ENCODE results near the gene ATF7.
A peak's percentile ranks its signal among the peaks of the same experiment; 100 is the strongest.

ATF7 gene

GRCh38 chr12:53538209-53538689 is 87.9 kb downstream of the ATF7 start (continued):
- no peak for TF ChIP-seq ZNF571 (tag by site-specific recombination; IDR thresholded peaks at IDR 0.05)
- no peak for TF ChIP-seq ZNF280D (tag by site-specific recombination; IDR thresholded peaks at IDR 0.05)
- 0 out of 2 replicates have a peak, but pooled peaks have one; percentile 25 for TF ChIP-seq ZFP69B (tag by site-specific recombination; IDR thresholded peaks at IDR 0.05)
- TF ChIP-seq ZNF692 (tag by site-specific recombination; IDR thresholded peaks at IDR 0.05): 0 out of 2 replicates have a peak, but pooled peaks have one; percentile 49
- TF ChIP-seq ZNF354C (tag by site-specific recombination; IDR thresholded peaks at IDR 0.05; ENCODE audit: borderline replicate concordance, low read depth): no peak
- TF ChIP-seq ZNF157 (tag by site-specific recombination; IDR thresholded peaks at IDR 0.05): no peak
- no peak for TF ChIP-seq HOXA7 (CRISPR knock-in tag; IDR thresholded peaks at IDR 0.05; ENCODE audit: borderline replicate concordance)
- TF ChIP-seq ZSCAN16 (tag by site-specific recombination; IDR thresholded peaks at IDR 0.05): peak; percentile 51; the same call in 1 of the 2 replicates
- TF ChIP-seq ZNF324 (tag by site-specific recombination; IDR thresholded peaks at IDR 0.05): no peak
- TF ChIP-seq KLF10 (tag by site-specific recombination; IDR thresholded peaks at IDR 0.05): no peak
- TF ChIP-seq ZNF560 (tag by site-specific recombination; IDR thresholded peaks at IDR 0.05; ENCODE audit: borderline replicate concordance): no peak
- no peak for TF ChIP-seq ZNF677 (tag by site-specific recombination; IDR thresholded peaks at IDR 0.05)
- no peak for TF ChIP-seq ZNF747 (tag by site-specific recombination; IDR thresholded peaks at IDR 0.05)
- no peak for TF ChIP-seq HOXC10 (CRISPR knock-in tag; IDR thresholded peaks at IDR 0.05)
- TF ChIP-seq ZNF341 (tag by site-specific recombination; IDR thresholded peaks at IDR 0.05; ENCODE audit: low read depth): no peak
- TF ChIP-seq ZBTB49 (tag by site-specific recombination; IDR thresholded peaks at IDR 0.05; ENCODE audit: low read depth): no peak
- no peak for TF ChIP-seq ZBTB10 (tag by site-specific recombination; IDR thresholded peaks at IDR 0.05)
- TF ChIP-seq ZNF266 (tag by site-specific recombination; IDR thresholded peaks at IDR 0.05; ENCODE audit: low read depth): no peak
- TF ChIP-seq ZBTB11 (tag by site-specific recombination; conservative IDR thresholded peaks at IDR 0.05; ENCODE audit: low read depth): no peak
- no peak for TF ChIP-seq ZBTB26 (tag by site-specific recombination; optimal IDR thresholded peaks at IDR 0.05)
- no peak for TF ChIP-seq SP2 (tag by site-specific recombination; IDR thresholded peaks at IDR 0.05)
- TF ChIP-seq ZNF48 (tag by site-specific recombination; IDR thresholded peaks at IDR 0.05): no peak
- 0 out of 2 replicates have a peak, but pooled peaks have one; percentile 11 for TF ChIP-seq ZBTB8A (tag by site-specific recombination; IDR thresholded peaks at IDR 0.05)
- TF ChIP-seq FEZF1 (tag by site-specific recombination; IDR thresholded peaks at IDR 0.05): 0 out of 2 replicates have a peak, but pooled peaks have one; percentile 51

Measured in HEK293 (cell line).